ENCODE data around the gene SLC10A7.
"Not testable (repeated sequence)": the region's sequence is repeated elsewhere in the genome, so short reads cannot be mapped to it uniquely, and the experiment has no call there.

The SLC10A7 gene

DNA sequence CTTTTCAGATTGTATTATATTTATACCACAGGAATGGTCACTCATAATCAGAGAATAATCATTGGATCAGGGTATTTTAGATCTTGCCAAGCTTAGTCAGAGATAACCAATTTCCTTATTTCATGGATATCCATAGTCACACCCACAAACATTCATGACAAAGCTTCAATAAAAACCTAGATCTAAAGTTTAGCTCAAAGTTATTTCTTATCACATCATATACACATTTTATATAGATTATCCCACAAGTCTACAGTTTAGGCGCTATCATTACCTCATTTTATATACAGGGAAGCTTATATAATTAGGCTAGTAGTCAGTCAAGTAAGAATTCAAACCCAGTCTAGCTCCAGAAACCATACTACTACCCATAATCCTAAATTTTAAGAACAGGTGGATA, 82.3 kb downstream of the SLC10A7 start:
- DNase-seq (ENCODE audit: low spot score) = no peak

DNA sequence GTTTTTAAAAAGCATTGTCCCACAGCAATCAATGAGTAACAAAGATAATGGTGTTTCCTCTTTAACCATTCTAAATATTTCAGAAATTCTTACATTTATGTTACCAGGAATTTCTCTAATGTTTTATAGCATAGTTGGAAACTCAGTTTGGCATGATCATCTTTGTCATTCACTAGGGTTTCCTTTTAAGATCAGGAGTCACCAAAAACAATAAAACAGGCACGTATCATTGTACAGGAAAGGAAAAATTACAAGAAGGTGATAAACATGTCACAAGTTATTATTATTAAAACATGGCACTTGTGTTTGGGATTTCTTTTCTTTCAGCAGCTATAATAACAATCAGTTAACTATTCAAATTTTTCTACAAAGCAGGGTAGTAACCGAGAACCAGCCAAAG, 84.0 kb downstream of the SLC10A7 start:
- no peak for DNase-seq (ENCODE audit: low spot score)

DNA sequence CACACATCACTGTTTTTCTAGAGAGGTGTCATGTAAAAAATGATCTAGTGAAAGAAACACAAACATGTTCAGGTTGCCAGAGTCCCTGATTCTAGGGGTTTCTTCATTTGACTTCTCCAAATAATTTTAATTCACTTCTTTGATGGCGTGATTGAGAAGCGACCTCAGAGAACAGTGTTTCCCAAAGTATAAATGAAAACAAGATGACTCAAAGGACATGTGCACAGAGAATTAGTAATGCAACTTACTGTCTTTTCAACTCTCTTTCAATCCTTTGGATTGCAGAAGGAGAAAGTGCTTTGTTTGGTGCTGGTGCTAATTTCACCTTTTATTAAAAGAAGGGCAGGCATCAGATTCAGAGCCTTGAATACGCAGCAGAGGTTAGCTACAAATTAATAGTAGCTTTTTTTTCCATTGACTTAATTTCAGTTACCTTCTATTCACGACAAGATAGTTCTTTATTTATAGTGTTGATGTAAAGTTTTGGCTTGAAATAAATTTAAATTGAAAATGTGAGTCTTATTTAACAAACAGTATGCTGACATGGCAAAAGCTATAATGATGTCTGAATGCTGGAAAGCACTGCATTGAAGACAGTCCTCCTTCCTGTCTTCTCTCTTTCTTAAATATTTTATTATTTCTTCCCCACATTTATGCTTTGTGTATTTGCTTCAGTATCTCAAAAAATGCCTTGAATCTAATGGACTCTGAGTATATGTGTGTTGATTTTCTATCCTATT, 85.1 kb downstream of the SLC10A7 start:
- no peak for DNase-seq (ENCODE audit: low spot score)

DNA sequence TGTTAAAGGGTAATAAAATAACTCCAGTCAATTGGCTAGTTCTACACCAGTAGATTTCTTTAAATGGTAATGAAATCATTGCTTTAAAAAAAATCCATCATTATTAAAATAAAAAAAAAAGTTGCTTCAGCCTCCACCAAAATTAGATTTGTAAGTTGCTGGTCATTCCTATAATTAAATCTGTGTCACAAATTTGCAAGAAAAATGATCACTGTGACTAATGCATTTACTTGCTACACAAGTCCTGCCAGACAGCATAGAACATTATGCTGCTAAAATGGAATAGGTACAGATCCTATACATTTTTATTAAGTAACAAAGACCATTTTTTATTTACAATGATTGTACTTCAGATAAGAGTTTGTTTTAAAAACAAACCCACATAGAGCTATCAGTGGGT, 85.8 kb downstream of the SLC10A7 start:
- DNase-seq (ENCODE audit: low spot score) = no peak

DNA sequence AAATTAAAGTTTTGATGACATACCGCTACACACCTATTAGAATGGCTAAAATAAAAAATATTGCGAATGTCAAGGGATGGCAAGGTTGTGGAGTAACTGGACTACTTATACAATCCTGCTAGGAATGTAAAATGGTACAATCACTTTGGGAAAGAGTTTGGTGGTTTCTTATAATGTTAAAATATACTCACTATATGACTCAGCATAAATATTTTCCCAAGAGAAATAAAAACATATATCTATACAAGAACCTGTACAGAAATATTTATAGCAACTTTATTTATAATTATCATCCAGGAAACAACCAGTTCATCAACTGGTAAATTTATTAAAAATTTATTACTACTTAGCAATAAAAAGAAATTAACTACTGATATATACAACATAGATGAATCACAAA, 89.7 kb downstream of the SLC10A7 start:
- DNase-seq (ENCODE audit: low spot score) = no peak

DNA sequence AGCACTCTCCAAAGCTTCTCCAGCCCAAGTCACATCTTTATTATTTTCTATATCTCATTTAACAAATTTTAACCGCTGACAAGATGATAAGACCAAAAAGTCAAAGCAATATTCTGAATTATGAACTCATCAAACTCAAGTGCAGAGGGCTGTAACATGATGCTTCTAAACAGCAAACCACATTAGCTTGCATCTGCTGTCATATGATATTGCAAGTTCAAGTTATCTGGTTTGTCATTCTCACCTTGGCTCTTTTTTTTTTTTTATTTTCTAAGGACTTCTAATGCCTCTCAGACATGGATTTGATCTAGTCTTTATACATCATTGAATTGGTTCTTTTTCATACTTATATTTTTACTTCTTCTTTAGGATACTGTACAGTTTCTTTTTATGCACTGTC, 93.4 kb downstream of the SLC10A7 start:
- no peak for DNase-seq (ENCODE audit: low spot score)

DNA sequence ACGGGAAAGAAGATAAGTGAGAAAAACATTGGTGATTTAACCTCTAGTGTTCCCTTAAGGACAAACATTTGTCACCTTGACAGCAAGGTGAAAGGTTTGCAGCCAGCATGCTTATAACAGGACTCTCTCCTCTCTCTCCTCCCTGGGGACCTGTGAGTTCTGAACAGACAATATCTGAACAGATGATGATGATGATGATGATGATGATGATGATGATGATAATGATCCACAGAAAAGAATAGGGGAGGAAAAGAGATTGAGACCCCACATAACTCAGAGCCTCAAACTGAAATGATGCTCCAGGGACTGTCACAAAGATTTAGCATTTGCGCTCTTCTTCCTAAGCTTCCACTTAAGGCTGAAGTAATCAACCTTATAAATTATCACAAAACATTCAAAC, 103.9 kb downstream of the SLC10A7 start:
- DNase-seq (ENCODE audit: low spot score) = no peak

DNA sequence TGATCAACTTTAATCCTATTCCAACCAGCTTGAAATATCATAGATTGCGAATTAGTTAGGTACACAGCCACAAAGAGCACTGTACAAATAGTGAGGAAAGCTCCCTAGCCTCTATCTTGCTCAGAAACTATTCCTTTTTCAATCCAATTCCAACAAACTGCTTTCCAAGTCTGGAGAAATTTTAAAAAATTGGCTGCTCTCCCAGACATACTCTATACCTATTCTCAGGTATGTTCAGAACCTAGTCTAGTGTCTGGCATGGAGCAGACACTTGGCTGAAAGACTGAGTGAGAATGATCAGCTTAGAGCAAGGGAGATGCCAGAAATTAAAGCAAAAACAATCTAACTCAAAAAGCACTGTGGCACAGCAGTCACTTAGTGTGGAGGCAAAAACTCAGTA, 105.9 kb downstream of the SLC10A7 start:
- DNase-seq (ENCODE audit: low spot score) = no peak

DNA sequence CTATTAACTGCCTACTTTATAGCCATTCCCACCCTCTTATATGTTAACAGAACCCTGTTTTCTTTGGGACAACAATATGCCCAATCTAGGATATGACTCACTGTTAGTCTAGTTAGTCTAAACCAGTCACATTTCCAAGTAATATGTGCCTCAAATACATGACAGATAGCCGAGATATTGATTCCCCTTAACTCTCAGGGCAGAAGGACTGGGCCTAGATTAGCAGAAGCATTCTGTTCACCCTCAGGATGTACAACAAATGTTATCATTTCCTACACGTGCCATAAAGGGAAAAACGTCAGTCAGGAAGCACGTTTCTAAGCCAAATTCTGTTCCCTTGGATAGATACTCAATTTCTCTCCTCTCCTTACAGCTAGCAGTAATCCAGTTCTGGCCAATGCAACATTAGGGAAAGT, 114.1 kb downstream of the SLC10A7 start:
- no peak for DNase-seq (ENCODE audit: low spot score)

DNA sequence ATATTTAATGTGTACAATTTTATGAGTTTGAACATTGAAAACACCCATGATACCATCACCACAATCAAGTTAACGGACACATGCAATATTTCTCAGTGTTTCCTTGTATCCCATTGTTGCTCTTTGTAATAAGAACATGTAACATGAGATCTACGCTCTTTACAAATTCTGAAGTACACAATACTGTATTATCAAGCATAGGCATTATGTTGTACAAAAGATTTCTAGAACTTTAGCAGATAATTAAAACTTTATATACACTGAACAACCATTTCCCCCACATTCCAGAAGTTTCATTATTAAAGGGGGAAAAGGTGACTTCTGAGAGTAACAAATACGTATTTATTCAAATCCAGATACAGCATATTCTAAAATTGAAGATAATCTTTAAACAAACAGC, 114.5 kb downstream of the SLC10A7 start:
- no peak for DNase-seq (ENCODE audit: low spot score)

DNA sequence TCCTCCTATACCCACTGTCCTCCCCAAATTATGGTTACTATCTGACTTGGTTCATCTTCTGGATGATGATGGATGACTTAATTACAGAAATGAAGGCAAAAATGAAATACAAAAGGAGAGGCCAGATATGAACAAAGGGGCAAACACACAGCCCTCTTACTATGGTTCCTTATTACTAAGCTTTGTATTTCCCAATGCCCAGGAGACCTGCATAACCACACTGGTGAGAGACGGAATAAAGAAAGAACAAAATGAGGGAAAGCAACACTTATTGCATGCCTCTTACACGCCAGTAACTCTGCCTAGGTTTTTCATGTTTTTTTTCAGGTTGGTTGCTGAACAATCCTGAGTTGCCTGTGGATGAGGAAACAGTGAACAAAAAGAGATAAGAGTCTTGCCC, 120.5 kb downstream of the SLC10A7 start:
- DNase-seq (ENCODE audit: low spot score) = no peak

DNA sequence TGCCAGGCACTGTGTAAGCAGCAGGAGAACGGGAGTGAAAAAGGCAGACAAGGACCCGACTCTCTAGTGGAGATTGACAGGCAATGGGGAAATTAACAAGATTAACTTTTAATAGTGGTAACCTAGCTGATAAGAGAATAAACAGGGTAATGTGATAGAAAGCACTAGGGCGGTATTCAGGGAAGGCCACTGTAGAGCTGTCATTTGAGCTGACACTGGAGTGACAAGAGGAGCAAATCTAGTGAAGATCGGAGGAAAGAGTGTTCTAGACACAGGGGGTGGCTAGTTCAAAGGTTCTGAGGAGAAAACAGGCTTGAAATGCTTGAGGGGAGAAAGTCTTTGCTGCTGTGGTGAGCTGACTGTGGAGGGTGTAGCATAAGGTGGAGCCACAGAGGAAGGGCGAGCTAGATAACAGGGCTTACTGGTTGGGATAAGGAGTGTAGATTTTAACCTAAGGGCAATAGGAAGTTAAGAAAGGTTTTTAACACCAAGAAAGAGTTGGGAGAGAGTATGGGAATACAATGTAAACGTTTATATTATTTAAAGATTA, 122.8 kb downstream of the SLC10A7 start:
- no peak for DNase-seq (ENCODE audit: low spot score)

DNA sequence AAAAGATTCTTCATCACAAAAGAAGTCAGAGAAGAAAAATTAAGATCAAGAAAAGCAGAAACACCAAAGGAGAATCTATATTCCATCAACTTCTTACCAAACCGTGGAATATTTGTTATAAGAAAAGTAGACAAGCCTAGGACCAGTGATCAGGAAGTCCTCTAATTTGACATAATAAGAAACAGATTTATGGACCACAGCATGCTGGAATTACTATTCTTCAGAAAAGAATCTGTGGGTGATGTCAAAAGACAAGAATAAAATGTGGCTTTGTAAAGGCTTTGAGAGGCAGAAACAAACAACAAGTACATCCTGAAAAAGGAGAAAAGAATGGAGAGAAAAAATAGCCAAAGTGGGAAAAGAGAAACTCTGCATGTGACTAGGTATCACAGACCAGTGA, 123.3 kb downstream of the SLC10A7 start:
- no peak for DNase-seq (ENCODE audit: low spot score)

DNA sequence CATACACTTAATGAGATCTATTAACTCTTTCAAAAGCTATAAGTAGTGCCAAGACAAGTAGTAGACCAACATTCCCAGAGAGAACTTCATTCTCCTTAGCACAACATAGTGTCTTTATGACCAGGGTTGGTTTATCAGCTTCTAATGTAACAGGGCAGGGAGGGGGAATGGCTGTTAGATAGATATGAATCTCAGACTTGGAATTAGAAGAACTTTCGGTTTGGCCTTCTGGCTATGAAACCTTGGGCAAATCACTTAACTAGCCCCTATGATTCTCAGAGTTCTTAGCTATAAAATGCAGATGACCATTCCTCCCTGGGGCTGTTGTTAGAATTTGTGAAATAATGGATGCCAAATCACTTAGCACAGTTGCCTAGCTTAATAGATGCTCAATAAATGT, 132.2 kb downstream of the SLC10A7 start:
- no peak for DNase-seq (ENCODE audit: low spot score)

DNA sequence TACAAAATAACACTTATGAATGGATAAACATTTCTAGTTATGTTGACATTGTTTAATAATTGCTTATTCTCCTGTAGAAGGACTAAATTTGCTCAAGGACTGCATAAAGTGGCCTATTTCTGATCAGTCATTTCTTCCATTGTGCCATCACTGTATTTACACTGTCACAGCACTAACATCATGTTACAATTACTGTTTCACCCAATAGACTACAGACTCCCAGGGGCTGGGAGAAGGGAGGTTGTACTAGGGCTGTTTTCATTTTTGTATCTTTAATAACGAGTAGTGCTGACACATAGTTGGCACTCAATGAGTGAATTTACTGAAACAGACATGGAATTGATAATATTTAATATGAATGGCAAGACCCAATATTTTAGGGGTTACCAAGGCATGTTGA, 139.5 kb downstream of the SLC10A7 start:
- no peak for DNase-seq (ENCODE audit: low spot score)

DNA sequence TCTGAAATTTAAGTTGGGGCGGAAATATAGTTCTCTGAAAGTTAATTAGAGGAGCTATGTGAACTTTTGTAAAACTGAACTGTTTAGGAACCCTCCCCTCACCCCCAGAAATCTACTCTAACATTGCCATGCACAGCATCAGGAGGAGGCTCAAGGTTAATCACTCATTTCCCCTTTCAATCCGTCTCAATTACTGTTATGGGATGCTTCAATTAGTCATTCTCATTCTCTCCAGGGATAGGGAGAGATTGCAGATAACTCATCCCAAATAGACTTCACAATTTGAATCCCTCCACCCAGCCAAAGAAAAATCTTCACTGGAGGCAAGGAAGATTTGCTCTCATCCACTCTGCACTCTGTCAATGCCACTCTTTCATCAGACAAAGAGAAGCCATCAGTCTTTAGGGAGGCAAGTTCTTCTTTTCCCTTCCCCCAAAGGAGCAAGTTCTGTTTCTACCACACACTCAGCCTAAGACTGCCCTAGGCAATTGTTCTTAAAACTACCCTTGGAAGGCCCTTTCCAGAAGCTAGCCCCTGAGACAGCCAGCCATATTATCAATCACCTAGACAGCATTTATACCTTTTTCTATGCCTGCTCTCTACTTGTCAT, 140.4 kb downstream of the SLC10A7 start:
- DNase-seq (ENCODE audit: low spot score) = no peak

DNA sequence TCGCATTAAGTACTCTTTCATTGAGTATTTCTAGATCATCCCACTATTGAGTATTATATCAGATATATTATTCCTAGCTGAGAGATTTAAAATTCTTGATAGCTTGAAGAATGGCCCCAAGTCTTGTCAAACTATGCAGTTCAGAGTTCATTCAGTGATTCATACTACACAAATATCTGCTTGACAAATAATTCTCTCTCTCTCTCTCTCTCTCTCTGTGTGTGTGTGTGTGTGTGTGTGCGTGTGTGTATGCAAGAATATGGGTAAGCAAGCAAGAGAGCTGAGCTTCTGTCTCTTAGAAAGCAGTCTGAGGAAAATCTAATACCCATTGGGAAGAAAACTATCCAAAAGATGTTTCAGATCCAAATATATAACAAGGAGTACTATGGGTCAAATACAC, 142.0 kb downstream of the SLC10A7 start:
- no peak for DNase-seq (ENCODE audit: low spot score)

DNA sequence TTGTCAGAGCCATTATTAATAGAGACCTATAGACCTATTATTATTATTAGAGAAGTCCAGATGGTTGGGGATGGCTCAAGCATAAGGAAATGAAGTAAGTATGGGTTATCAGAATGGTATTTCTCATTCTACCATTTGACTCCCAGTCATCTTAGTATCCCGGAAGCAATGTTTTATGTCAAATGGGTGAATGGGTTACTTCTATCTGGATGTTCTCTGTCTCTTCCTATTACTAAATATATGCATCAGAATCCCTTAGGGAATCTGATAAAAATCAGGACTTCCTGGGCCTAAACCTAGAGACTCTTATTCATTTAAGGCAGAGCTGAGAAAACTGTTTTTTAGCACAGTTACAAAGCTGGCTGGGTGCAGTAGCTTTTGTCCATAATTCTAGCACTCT, 149.9 kb downstream of the SLC10A7 start:
- no peak for DNase-seq (ENCODE audit: low spot score)

DNA sequence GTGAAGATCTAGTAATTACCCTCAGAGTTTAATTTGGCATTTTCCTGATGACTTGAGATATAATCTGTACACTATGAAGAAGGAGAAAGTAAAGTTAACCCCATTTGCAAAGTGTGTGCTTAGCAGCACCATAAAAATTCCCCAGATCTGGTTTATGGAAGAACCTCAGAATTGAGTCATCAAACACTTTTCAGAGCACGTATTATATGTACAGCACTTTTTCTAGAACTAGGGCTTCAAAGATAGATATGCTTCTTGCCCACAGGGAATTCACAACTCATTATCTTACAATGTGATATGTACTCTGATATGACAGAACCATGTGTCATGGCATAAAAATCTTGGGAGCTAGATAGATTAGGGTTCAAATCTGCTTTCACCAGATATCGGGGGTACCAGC, 150.9 kb downstream of the SLC10A7 start:
- DNase-seq (ENCODE audit: low spot score) = no peak

DNA sequence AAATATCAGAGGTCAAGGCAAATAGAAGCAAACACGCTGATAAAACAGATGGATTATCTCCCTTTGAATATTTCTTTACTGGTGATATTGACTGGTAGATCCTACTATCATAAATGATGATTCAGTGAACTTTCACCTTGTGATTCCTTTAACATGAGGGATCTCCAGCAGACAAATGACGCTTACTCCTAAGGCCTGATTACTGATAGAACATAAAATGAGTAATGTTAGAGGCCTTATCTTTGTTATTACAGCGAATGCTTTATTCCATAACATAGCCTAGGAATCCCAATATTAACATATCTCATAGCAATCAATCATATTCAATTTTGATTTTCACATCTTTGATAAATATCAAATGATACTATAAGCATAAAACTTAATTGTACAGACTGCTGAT, 152.3 kb downstream of the SLC10A7 start:
- DNase-seq (ENCODE audit: low spot score) = no peak

DNA sequence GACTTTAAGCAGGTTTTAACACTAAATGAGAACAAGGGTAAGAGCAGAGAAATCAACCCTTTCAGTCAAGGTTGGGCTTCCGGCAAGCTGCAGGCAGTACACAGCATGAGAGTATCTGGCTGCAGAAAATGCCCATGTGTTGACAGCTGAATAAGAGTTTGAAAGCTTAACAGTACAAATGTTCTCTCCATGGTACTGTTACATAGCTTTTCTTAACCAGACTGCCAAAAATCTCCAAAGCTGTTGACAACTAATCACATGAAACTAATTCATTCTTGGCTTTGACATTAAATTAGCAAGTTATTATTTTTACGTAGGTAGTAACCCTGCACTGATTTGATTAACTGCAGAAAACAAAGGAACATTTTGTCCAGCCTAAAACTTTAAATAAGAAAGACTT, 153.5 kb downstream of the SLC10A7 start:
- no peak for DNase-seq (ENCODE audit: low spot score)

DNA sequence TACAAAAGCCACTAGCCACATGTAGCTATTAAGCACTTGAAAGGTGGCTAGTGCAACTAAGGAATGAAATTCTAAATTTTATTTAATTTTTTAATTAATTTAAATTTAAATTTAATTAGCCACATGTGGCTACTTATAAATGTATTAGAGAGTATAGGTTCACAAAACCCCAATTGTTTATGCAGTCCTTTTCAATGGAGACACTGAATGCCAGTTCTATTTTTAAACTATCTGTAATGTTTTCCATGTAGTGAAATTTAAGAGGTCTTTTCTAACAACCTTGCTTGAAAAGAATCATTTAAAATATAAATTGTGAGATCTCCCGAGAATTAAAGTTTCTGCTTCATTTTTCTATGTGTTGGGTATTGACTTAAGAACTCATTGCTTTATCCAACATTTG, 154.4 kb downstream of the SLC10A7 start:
- no peak for DNase-seq (ENCODE audit: low spot score)

DNA sequence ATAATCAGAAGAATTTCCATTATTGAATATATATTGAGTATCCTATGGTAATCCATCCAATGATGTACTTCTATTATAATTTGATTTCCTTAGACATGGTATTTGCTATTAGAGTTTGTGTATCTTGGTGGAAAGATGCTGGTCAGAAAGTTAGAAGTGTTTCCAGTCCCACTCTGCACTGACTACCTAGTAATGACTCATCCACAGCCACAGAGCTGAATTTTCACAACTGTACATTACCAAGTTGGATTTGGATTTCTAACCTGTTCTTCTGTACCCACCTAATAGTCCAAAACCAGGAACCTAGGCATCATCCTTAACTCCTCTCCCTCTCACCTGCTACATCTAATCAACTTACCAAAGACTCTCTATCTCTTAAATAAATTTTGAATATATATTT, 162.0 kb downstream of the SLC10A7 start:
- DNase-seq (ENCODE audit: low spot score) = no peak

DNA sequence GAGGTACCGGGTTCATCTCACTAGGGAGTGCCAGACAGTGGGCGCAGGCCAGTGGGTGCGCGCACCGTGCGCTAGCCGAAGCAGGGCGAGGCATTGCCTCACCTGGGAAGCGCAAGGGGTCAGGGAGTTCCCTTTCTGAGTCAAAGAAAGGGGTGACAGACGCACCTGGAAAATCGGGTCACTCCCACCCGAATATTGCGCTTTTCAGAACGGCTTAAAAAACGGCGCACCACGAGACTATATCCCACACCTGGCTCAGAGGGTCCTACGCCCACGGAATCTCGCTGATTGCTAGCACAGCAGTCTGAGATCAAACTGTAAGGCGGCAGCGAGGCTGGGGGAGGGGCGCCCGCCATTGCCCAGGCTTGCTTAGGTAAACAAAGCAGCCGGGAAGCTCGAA, 171.6 kb downstream of the SLC10A7 start:
- not testable (repeated sequence) for DNase-seq (ENCODE audit: low spot score)

Measured in HuH-7 (cell line).